ENCODE measurements around the gene NOS3. TPM values are rescaled to one million over a fixed set of nuclear protein-coding genes. Genes with fewer than 3 reads are reported as not detected.

NOS3 gene
- total and polyA plus RNA-seq, 9 of the 15 experiments (the other 6 are each of a cell fraction or from before 2014, with no cell fraction given): 1.1 to 121 (median 23.6) TPM

DNA sequence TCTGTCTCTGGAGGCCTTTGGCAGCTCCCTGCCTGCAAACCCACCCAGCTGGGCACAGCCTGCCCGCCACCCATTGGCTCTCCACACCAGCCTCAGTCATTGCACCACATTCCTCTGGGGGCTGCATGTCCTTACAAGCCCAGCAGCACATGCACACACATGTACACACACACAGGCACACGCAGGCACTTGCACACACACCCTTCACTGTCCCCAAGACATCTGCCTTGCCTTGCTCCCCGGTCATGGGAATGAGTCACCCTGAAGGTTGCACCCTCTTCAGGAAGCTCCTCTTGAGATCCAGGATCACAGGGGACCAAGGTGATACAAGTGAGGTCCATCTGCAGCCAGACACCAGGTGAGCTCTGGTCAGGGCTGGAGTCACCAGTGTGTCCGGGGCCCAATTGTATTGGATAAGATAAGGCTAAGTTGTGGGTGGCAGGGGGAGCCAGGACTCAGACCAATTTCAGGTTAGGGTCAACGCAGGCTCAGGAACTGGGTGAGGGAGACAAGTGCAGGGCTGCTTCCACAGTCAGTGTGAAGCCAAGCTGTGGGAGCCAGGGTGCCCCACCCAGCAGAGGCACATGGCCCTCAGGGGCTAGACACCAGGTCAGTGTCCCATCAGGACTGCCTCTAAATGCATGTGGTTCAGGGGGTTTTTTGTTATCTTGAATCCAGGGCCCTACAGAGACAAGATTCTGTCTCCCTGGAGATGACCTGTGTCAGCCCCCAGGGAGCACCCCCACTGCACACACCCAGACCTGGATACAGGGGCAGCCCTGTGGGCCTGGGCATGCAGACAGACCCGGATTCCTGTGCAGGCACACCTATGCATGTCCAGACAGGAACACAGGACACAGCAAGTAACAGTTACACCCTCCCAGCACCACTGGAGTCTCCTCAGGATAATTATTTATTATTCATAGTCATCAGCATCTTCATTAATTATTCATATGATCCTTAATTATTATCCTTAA, 46.5 kb upstream of the NOS3 start (continued):
- TF ChIP-seq, protein P1, sequence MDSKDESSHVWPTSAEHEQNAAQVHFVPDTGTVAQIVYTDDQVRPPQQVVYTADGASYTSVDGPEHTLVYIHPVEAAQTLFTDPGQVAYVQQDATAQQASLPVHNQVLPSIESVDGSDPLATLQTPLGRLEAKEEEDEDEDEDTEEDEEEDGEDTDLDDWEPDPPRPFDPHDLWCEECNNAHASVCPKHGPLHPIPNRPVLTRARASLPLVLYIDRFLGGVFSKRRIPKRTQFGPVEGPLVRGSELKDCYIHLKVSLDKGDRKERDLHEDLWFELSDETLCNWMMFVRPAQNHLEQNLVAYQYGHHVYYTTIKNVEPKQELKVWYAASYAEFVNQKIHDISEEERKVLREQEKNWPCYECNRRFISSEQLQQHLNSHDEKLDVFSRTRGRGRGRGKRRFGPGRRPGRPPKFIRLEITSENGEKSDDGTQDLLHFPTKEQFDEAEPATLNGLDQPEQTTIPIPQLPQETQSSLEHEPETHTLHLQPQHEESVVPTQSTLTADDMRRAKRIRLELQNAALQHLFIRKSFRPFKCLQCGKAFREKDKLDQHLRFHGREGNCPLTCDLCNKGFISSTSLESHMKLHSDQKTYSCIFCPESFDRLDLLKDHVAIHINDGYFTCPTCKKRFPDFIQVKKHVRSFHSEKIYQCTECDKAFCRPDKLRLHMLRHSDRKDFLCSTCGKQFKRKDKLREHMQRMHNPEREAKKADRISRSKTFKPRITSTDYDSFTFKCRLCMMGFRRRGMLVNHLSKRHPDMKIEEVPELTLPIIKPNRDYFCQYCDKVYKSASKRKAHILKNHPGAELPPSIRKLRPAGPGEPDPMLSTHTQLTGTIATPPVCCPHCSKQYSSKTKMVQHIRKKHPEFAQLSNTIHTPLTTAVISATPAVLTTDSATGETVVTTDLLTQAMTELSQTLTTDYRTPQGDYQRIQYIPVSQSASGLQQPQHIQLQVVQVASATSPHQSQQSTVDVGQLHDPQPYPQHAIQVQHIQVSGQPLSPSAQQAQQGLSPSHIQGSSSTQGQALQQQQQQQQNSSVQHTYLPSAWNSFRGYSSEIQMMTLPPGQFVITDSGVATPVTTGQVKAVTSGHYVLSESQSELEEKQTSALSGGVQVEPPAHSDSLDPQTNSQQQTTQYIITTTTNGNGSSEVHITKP (IDR thresholded peaks at IDR 0.05; ENCODE audit: partially characterized antibody): no peak
- no peak for TF ChIP-seq NEUROD1 (IDR thresholded peaks at IDR 0.05; ENCODE audit: borderline replicate concordance, low read depth, low read length, partially characterized antibody)
- TF ChIP-seq POLR2A (conservative IDR thresholded peaks at IDR 0.05): peak; percentile 72
- TF ChIP-seq, protein P2, sequence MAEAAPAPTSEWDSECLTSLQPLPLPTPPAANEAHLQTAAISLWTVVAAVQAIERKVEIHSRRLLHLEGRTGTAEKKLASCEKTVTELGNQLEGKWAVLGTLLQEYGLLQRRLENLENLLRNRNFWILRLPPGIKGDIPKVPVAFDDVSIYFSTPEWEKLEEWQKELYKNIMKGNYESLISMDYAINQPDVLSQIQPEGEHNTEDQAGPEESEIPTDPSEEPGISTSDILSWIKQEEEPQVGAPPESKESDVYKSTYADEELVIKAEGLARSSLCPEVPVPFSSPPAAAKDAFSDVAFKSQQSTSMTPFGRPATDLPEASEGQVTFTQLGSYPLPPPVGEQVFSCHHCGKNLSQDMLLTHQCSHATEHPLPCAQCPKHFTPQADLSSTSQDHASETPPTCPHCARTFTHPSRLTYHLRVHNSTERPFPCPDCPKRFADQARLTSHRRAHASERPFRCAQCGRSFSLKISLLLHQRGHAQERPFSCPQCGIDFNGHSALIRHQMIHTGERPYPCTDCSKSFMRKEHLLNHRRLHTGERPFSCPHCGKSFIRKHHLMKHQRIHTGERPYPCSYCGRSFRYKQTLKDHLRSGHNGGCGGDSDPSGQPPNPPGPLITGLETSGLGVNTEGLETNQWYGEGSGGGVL (CRISPR knock-in tag; IDR thresholded peaks at IDR 0.05): no peak
- no peak for TF ChIP-seq FOXA1 (IDR thresholded peaks at IDR 0.05; ENCODE audit: borderline replicate concordance)
- TF ChIP-seq, protein P3, sequence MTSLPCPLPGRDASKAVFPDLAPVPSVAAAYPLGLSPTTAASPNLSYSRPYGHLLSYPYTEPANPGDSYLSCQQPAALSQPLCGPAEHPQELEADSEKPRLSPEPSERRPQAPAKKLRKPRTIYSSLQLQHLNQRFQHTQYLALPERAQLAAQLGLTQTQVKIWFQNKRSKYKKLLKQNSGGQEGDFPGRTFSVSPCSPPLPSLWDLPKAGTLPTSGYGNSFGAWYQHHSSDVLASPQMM (CRISPR knock-in tag; IDR thresholded peaks at IDR 0.05): no peak
- TF ChIP-seq, protein P4, sequence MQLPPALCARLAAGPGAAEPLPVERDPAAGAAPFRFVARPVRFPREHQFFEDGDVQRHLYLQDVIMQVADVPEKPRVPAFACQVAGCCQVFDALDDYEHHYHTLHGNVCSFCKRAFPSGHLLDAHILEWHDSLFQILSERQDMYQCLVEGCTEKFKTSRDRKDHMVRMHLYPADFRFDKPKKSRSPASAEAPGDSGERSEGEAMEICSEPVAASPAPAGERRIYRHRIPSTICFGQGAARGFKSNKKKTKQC (CRISPR knock-in tag; IDR thresholded peaks at IDR 0.05): 0 out of 2 replicates have a peak, but pooled peaks have one; percentile 40
- TF ChIP-seq RB1 (IDR thresholded peaks at IDR 0.05; ENCODE audit: low read depth): no peak
- peak; percentile 24; the same call in 1 of the 2 replicates for TF ChIP-seq ILF3 (IDR thresholded peaks at IDR 0.05; ENCODE audit: borderline replicate concordance)
- TF ChIP-seq, protein P5, sequence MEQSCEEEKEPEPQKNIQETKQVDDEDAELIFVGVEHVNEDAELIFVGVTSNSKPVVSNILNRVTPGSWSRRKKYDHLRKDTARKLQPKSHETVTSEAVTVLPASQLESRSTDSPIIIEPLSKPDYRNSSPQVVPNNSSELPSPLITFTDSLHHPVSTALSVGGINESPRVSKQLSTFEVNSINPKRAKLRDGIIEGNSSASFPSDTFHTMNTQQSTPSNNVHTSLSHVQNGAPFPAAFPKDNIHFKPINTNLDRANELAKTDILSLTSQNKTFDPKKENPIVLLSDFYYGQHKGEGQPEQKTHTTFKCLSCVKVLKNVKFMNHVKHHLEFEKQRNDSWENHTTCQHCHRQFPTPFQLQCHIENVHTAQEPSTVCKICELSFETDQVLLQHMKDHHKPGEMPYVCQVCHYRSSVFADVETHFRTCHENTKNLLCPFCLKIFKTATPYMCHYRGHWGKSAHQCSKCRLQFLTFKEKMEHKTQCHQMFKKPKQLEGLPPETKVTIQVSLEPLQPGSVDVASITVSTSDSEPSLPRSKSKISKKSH (CRISPR knock-in tag; IDR thresholded peaks at IDR 0.05): no peak
- TF ChIP-seq ZNF184 (CRISPR knock-in tag; IDR thresholded peaks at IDR 0.05): no peak
- TF ChIP-seq ZFP30 (CRISPR knock-in tag; IDR thresholded peaks at IDR 0.05; ENCODE audit: borderline replicate concordance): no peak
- no peak for TF ChIP-seq PHF21A (IDR thresholded peaks at IDR 0.05; ENCODE audit: borderline replicate concordance, low read depth)
- TF ChIP-seq C11orf30 (IDR thresholded peaks at IDR 0.05; ENCODE audit: low read depth): no peak
- peak; percentile 71 for TF ChIP-seq RBM22 (IDR thresholded peaks at IDR 0.05; ENCODE audit: low read depth, low read length, poor library complexity, severe bottlenecking)

Data from K562 (cell line).